Upper lobe of left lung (tissue), 4 donors: ENCODE results near the gene FAHD1.

Source experiments
- EP300 ChIP-seq, 4 donors: sonication (generic); formaldehyde crosslinking; IDR thresholded peaks; one replicate each; pipeline ENCODE4 v1.5.1; 2017; ENCODE audit warnings: antibody characterized with exemption in 4 of 4, control low read depth in 2 of 4
- POLR2A ChIP-seq, 4 donors: fragments of 450-650 bp; IDR thresholded peaks; one replicate each; pipeline ENCODE4 v1.5.1; 2016 to 2017; ENCODE audit warnings: antibody characterized with exemption in 4 of 4, mild to moderate bottlenecking in 2 of 4
- POLR2AphosphoS5 ChIP-seq, 2 donors: sonication (generic); formaldehyde crosslinking; IDR thresholded peaks; one replicate each; pipeline ENCODE4 v1.5.1; 2017; ENCODE audit warnings: antibody characterized with exemption in 2 of 2
- TF ChIP-seq, protein P1 (sequence below), 6 experiments: fragments of 450-650 bp in 4 of 6; fragments of 200-600 bp in 2 of 6; sonication (generic) in 2 of 6; IDR thresholded peaks; one replicate each; pipeline ENCODE4 v1.5.1; 2016 to 2019; ENCODE audit warnings: antibody characterized with exemption in 6 of 6

DNA sequence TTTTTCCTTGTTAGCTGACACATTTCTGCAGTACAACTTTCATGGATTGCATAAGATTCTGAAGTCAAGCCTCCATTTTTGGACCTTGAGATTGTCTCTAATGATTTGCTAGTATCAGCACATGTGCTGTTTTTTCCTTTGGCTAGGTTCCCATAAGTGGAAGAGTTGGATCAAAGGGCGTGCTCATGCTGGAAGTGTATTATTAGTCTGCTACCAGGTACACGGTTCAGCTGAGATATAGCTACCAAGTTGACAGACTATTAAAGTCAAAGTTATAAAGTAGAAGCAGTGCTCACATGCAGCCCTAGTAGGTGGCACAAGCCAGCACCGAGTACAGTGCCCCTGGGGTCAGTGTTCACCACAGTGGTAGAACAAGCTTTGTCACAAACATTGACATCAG lies 3.2 kb downstream of the FAHD1 start:
- TF ChIP-seq, protein P1, sequence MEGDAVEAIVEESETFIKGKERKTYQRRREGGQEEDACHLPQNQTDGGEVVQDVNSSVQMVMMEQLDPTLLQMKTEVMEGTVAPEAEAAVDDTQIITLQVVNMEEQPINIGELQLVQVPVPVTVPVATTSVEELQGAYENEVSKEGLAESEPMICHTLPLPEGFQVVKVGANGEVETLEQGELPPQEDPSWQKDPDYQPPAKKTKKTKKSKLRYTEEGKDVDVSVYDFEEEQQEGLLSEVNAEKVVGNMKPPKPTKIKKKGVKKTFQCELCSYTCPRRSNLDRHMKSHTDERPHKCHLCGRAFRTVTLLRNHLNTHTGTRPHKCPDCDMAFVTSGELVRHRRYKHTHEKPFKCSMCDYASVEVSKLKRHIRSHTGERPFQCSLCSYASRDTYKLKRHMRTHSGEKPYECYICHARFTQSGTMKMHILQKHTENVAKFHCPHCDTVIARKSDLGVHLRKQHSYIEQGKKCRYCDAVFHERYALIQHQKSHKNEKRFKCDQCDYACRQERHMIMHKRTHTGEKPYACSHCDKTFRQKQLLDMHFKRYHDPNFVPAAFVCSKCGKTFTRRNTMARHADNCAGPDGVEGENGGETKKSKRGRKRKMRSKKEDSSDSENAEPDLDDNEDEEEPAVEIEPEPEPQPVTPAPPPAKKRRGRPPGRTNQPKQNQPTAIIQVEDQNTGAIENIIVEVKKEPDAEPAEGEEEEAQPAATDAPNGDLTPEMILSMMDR (IDR thresholded peaks at IDR 0.05) = no peak
- TF ChIP-seq POLR2AphosphoS5 (IDR thresholded peaks at IDR 0.05) (no peak), POLR2A (IDR thresholded peaks at IDR 0.05) (no peak), EP300 (IDR thresholded peaks at IDR 0.05) (no peak)
